RKO (cell line): ENCODE measurements around the gene GPC1.

Experiments
- DNase-seq: peaks from one replicate; pipeline ENCODE4 v3.0.0-alpha.2; 2016; ENCODE audit warnings: low spot score

GPC1 gene

DNA sequence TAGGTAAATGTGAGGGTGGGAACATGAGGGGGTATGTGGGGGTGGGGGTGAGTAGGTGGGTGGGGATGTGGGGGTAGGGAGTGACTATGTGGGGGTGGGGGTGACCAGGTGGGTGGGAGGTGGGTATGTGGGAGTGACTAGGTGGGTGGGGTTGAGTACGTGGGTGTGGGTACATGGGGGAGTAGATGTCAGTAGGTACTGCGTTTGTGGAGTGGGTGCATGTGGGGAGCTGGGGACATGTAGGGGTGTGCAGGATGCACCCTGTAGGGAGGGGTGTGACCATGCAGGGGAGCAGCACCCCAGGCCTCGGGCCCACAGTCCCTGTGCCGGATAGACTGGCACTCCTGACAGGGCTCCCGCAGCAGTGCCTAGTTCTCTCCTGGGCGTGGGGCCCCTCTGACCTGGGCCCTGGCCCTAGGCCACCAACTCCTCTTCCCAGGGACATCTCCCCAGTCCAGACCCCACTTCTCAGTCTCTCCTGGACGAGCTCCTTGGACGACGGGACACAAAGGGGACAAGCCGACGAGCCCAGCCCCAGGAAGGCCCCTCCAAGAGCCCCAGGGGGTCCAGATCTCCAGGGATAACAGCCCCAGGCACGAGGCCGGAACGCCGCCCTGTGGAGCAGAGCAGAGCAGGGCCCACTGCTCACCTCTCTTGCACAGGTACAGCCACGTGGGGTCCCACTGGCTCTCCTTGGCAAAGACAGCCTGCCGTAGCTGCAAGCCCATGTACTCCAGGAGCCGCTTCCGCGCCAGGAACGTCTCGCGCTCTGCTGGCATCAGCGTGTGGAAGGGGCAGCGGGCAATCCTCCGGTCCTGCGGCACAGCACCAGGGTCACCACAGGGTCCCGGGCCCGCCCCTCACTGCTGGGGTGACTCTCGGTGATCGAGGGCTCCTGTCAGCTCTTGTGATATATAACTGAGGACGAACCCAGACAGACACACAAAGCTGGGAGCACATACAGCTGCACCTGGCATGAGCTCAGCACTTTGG is 64.1 kb downstream of the GPC1 start:
- no peak for DNase-seq

DNA sequence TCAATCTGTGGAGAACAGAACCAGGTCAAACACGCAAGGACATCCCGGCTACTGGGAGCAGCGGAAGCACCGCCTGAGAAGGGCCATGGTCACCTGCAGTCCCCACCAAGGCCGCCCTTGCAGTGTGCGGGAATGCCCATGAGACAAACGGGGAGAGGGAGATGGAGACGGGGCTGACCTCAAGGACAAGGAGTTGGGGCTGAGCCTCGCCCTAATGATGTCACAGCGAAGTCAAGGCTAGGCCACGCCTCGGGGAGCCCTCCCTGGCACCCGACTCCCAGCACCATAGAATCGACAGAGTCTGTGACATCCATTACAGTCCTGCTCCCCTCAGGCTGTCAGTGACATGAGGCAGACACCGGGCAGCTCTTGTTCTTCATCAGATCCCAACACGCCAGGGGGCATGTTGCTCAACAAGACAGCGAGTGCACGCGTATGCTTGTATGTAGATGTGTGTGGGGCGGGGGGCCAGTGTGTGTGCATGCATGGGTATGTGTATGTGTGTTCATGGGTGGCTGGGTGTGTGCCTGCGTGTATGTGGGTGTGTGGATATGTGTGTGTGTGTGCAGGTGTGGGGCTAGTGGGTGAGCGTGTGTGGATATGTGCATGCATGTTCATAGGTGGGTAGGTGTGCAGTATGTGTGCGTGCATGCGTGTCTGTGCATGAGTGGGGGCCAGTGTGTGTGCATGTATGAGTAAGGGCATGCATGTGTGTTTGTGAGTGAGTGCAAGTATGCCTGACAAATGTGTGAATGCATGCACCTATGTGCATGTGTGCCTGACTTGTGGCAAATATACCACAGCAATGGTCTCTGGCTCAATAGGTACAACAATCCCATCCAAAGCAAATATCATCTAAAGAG is 65.3 kb downstream of the GPC1 start:
- DNase-seq: no peak

DNA sequence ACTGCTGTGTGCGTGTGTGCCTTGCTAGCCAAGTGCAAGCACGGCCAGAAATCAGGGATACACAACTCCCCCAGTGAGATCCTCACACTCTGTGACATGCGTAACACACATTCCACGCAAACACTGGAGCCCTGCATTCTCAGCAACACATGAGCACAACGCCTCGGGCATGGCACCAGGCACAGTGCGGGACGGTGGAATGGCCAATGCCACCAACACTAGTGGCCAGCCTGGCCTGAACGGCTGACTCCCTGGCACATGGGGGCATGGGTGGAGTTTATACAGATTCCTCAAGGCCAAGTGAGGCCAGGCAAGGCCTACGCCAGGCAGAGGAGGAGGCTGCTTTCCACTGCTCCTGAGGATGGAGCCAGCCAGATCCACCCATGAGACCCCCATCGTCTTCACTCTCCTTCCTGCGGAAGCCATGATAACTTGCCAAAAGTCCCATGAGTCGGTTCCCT is 66.1 kb downstream of the GPC1 start:
- no peak for DNase-seq

DNA sequence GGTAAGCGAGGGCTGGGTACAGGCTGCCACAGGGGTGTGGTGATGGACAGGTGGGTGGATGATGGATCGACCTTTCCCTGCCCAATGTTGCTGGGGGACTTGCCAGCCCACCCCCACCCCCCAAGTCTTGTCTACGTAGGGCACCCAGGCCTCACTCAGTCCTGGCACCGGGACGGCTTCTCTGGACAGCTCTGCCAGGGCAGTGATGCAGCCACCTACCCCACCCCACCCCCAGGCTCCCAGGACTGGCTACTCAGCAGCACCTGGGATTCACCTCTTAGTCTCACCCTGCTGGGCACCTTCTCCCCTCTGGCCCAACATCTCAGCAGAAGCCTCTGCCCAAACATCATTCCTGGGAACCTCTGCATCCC is 66.6 kb downstream of the GPC1 start:
- DNase-seq: no peak

DNA sequence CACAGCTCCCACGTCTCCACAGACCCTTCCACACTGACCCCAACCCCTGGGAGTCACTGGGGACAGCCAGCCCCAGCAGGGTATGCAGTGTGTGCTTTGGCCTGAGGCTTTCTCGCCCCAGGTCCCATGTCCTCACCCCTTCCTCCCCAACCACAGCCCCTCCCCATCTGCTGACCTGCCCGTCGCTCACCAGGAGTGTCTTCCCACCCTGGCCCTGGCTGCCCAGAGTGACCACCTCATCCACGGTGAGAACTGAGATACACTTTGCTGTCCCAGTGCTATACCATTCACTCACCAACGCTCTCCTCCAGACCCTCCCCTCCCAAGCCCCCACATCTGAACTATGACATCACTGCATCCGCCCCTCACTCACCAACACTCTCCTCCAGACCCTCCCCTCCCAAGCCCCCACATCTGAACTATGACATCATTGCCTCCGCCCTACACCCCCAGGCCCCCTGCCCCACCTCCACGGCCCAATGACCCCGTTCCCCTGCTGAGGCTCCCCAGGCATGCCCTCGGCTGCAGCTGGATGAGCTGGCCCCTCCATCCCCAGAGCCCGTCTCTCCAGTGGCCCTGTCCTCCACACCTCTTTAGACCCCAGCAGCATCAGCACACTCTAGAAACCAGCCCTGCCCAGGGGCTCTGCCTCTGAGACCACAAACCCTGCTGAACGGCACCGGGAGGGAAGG is 67.1 kb downstream of the GPC1 start:
- DNase-seq: no peak

DNA sequence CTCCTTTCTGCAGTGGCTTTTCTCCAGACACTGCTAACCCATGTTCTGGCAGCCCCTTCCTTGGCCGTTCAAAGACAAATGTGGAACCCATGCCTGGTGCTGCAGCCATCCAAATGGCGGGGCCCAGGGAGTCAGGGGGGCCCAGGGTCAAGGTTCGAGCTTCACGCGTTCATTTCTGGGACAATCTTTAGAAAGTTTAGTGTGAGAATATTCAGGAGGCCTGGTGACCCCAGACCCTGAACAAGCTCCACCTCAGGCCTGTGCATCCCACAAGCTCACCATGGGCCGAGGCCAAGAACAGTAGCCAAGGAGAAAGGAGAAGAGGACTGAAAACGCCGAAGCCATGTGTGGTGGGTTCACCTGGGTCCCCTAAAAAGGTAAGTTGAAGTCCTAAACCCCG is 67.9 kb downstream of the GPC1 start:
- no peak for DNase-seq

DNA sequence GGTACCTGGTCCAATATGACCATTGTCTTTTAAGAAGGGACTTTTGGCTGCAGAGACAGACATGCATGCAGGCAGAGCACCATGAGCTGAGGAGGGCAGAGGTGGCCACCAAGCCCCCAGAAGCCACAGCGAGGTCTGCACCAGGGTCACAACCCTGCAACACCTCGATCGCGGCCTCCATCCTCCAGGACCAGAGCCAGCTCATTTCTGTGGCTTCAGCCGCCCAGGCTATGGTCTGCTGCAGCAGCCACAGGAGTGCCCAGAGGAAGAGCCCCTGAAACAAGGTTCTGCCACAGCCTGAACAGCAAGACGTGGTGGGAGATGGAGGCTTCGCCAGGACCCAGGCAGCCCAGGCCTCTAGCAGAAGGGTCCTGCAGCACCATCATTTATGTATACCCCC is 68.4 kb downstream of the GPC1 start:
- no peak for DNase-seq

DNA sequence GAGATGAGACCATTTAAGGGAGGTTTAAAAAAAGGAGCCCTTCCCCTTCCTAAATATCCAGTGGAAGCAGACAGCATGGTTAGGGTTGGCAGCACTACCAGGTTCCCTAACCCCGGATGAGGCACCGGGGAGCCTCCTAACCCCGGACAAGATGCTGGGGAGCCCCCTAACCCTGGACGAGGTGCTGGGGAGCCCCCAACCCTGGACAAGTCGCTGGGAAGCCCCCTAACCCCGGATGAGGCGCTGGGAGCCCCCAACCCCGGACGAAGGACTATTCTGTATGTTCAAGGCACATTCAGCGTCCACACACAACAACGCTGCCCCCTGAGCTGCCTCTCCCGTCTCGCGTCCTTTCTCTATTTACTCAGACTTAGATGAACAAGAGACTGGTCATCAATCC is 70.4 kb downstream of the GPC1 start:
- DNase-seq: no peak

DNA sequence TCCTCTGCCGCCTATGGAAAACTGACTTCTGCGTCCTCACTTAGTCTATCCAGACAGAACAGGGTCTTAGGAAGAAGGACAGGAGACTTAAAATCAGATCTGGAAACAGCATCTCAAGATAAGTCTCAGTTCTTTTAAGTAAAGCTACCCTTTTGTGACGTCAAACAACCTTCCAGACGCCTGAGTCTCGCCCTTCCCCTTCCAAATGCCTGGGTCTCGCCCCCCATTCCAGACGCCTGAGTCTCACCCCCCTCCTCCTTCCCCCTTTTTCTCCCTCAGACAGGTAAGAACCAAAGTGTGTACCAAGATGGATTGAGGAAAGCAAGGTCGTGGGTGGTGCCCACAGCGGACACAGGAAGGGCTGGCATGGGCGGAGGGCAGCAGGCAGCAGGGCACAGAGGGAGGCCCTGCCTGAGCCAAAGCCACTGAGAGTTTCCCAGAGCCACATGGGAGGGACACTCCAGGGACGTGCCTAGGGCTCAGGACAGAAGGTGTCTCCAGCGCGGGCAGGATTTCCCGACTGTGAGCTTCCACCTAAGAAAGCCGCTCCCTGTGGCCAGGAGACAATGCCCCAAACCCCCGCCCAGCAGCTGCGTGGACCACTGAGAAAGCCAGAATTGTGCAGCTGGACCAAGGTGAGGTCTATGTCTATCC is 71.1 kb downstream of the GPC1 start:
- DNase-seq: no peak

DNA sequence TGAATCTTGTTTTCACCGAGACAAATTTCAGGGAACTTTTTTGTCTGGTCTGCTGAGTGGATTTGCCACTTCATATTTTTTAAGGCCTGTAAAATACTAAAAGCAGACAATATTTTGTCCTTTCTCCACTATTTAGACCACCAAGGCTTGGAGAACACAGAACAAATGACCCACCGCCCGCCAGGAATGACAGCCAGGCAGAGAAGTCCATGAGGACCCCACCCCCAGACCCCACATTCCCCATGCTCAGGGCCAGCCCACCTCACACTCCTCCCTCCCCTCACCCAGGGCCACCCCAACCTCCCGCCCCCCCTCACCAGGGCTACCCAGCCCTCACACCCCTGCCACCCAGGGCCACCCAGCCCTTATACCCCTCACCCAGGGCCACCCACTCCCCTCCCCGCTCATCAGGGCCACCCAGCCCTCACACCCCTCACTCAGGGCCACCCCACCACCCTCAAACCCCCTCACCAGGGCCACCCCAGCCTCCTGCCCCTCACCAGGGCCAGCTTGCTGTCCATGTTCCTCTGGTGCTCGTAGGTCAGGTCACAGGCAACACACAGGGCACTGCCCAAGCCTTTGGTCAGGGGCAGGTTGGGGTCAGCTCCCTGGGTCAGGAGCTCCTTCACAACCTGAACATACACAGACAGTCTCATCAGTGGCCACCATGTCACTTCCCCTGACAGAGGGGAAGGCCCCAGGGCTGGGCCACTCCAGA is 71.8 kb downstream of the GPC1 start:
- no peak for DNase-seq

DNA sequence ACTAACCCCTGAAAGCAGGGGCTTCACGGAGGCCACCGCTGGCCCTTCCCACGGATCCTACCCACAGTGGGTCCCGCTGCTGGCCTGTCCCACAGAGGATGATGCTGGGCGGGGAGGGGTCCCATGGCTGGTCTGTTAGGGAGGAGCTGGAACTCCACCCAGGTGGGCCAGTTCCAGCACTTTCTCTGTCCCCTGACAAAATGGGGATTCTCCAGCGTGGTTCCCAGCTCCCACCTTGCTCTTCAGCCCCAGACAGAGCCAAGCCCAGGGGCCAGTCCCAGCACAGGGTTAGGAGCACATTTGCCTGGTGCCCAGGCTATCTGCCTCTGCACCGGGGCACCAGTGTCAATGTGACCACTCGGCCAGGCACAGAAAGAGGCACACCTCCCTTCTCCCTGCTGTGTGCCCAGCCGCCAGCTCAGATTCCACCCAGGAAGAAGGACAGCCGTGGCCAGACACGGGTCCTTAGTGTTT is 72.4 kb downstream of the GPC1 start:
- DNase-seq: no peak

DNA sequence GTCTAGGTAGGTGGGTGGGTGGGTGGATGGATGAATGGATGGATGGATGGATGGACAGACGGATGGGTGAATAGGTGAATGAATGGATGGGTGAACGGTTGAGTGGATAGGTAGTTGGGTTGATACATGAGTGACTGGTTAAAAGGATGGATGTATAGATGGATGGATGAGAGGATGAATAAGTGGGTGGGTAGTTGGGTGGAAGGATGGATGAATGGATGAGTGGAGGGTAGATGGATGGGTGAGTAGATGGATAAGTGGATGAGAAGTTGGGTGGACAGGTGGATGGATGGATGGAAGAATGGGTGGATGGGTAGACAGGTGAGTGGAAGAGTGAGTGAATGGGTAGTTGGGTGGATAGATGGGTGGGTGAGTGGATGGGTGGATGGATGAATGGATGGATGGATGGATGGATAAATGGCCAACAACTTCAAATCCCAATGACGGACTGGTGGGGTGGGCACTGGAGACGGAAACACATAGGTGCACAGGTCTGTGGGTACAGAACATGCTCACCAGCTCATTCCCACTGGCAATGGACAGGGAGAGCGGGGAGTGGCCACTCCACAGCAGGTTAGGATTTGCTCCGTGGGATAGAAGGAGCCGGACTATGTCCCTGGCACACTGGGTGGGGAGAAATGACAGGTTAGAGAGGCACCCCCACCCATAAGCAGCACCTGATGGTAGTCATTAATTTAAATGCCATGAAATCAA is 73.5 kb downstream of the GPC1 start:
- DNase-seq: no peak

DNA sequence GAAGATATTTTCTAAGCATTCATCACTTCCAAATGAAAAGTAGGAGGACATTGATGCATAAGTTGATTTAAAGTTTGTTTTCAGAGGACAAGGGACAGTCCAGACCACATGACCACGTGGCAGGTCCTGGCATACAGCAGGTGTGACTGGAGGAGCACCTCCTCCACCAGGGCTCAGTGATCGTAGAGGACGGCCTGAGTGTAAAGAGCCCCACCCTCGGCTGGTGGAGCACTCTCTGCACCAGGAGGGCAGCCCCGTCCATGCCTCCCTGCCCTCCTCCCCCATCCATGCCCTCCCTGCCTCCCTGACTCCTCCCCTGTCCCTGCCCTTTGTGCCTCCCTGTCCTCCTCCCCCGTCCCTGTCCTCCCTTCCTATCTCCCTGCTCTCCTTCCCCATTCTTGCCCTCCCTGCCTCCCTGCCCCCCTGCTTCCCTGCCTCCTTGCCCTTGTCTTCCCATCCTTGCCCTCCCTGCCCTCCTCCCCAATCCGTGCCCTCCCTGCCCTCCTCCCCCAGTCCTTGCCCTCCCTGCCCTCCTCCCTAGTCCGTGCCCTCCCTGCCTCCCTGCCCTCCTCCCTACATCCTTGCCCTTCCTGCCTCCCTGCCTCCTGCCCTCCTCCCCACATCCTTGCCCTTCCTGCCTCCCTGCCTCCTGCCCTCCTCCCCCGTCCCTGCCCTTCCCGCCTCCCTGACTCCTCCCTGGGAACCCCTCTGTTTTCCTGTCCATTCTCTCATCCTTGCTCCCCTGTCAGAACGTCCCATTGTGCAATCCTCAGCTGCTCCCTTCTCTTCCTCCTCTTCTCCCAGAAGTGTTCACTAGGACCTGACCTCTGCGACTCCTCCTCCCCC is 74.4 kb downstream of the GPC1 start:
- no peak for DNase-seq

DNA sequence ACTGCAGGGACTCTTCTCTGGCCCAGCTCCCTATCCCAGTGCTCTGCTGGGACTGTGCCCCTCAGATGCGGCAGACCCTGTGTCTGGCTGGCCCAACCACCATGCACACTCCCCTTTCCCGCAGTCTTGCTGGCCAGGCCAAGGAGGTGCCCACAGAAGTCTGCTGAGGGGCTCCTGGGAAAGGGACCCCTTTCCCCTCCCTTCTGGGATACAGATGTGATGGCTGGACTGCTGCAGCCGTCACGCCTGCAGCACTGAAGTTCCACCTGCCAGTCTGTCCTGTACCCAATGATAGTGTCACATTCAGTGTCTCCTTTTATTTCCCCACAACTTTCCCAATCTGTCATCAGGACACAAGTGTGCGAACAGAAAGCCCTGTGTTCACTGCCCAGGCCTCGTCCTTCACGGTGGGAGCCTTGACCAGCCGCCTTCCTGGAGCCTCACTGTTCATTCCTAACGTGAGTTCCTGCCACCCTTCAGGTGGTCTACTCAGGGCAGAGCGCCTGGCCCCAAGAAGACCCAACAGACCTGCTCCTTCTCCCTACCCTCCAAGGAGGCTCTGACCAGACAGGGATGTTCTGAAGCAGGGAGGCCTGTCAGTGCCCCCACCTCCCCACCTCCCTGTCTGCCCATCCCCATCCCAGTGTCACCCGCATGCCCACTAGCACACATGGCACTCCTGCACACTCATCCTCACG is 75.2 kb downstream of the GPC1 start:
- DNase-seq: no peak

DNA sequence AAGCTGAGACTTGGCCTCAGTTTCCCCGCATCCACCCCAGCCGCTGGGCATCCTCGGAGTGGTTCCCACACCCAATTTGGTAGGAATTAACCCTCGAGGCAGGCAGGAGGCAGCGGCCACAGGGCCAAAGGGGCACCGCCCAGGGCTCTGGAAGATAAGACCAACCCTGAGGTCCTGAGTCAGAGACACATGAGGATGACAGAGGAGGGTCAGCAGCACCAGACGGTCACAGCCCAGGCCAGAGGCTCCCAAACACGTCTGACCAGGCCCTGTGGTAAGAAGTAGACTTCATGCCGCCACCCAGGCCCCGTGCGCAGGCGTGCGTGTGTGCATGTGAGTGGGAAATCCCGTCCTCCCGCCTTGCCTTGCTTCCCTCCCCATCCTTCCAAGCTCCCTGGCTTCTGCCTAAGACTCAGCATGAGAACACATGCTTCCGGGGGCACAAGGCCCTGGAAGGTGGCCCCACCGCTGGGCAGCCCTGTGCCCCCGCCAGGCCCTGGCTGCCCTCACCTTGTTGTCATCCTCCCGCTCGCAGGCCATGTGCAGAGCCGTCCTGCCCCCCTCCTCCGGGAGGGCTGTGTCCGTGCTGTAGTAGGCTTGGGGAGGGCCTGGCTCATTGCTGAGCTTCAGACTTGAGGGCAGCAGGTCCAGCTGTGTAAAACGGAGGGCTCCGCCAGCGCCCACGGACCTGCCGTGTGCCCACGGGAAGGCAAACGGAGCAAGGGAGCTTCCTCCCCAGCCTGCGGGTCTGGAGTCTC is 76.1 kb downstream of the GPC1 start:
- no peak for DNase-seq

DNA sequence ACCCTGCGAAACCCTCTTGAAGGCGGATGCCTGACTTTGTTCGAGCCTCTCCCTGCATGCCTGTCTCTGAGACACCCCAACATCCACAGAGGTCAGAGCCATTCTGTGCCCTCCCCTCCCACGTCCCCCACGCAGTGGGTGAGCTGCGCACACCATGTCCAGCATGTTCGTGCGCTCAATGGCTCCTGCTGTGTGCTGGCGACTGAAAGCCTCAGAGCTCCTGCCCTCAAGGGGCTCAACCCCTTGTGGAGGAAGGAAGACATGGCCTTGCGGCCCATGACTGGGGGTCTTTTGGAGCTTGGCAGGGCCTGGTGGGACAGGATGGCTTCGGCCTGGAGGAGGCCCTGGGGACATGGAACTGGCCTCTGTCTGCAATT is 76.6 kb downstream of the GPC1 start:
- DNase-seq: no peak

DNA sequence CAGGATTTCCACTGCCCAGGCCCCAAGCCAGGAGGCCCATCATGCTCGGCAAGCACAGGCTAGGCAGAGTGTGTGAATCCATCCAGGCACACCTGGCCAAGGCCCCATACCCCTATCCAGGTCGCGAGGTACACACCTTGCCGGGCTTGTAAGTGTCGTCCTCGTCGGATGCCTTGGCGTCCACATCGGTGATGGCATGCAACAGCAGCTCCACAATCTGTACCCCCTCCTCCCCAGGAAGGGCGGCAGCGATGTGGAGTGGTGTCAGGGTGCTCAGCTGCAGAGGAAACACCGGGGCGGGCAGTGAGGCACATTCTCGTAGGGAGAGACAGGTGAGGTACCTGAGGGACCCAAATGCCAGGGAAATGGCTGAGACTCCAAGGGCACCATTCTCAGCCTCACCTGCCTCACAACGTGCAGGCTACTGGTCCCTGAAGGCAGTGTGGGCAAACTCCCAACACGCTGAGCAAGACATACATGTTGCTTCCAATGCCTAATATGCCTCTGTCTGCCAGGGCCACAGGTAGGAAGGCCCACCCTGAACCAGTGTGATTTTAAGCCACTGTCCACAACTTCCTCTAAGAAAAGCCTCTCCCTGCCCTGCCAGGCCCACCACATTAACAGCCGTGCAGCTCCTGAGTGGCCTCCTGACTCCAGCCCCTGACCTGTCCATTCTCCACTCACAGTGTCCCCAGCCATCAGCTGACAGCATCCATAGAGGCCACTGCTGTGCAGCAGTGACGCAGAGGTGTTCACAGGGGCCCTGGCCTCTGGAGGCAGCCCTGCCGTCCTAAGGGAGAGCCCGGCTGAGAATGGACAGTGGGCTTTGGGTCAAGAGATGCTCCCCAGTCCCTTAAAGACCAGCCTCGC is 77.4 kb downstream of the GPC1 start:
- no peak for DNase-seq
